Adrenal gland (tissue), 5 donors: Measurements from ENCODE around the gene NOP9.

ENCODE experiments used
- CTCF ChIP-seq, 6 experiments: fragments of 450-650 bp in 4 of 6; fragments of 200-600 bp in 2 of 6; sonication (generic) in 1 of 6; IDR thresholded peaks; 1 replicate in 5 of 6; 2 replicates in 1 of 6; pipeline versions ENCODE4 v1.5.1 to v1.8.0; 2016 to 2021; ENCODE audit warnings: antibody characterized with exemption in 6 of 6, mild to moderate bottlenecking in 2 of 6, moderate library complexity in 1 of 6
- POLR2A ChIP-seq, 2 donors: fragments of 450-650 bp; IDR thresholded peaks; one replicate each; pipeline ENCODE4 v1.6.1; 2017; ENCODE audit warnings: antibody characterized with exemption in 2 of 2, mild to moderate bottlenecking in 2 of 2, moderate library complexity in 1 of 2
- donor health status: DM: no; HTN: no; CAD: no.

DNA sequence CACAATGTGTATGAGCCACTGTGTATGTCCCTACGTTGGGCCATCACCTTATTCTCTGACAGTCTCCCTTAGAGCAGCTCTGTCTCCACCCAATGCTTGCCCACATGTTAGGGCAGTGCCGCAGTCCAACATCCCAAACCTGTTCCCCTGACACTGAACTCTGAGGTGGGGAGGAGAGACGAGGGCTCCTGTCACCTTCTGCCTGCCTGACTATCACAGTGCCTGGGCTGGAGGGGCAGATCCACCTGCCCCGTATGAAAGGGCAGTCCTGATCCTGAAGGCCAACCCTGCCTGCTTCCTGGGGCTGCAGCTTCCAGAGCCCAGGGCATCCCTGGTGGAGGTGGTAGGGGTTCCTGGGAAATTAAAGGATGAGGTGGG, 38.9 kb upstream of the NOP9 start:
- no peak for TF ChIP-seq CTCF (IDR thresholded peaks at IDR 0.05)
- TF ChIP-seq POLR2A (IDR thresholded peaks at IDR 0.05): no peak
